GM12878 (cell line): ENCODE measurements around the gene CFAP58. TPM values are rescaled to one million over a fixed set of nuclear protein-coding genes. Genes with fewer than 3 reads are reported as not detected.
"Not testable (repeated sequence)": the region's sequence is repeated elsewhere in the genome, so short reads cannot be mapped to it uniquely, and the experiment has no call there.

Experiments
- ATAC-seq: fragments of 200-7000 bp; cut with Tn5 transposase; 3 replicates; pipeline ENCODE4 v1.9.1; 2020; ENCODE audit warnings: mild to moderate bottlenecking, moderate library complexity
- BruUV-seq: library from RNA; stranded (reverse); fragments of 400-500 nt; replicated peaks from 2 replicates; lab custom pipeline; 2021; lab: Mats Ljungman, UMichigan
- CTCF ChIA-PET: fragments of 300-600 bp; sonication (Branson Sonifier 250); formaldehyde crosslinking; extraction: SDS; loops from one replicate; lab custom pipeline; 2021; ENCODE audit warnings: inconsistent platforms; lab: Yijun Ruan, JAX
- POLR2A ChIA-PET: fragments of 350-600 bp; formaldehyde crosslinking; extraction: SDS; loops from one replicate; lab custom pipeline; 2021; ENCODE audit warnings: inconsistent platforms; lab: Charles Lee
- RAD21 ChIA-PET: fragments of 300-600 bp; sonication (Branson Sonifier 250); formaldehyde crosslinking; loops from one replicate; lab custom pipeline; 2023; ENCODE audit warnings: antibody characterized with exemption; ENCODE audit not compliant: unreplicated experiment; lab: Charles Lee
- SMC1A ChIA-PET: fragments of 300-600 bp; sonication (Branson Sonifier 250); formaldehyde crosslinking; loops from one replicate; lab custom pipeline; 2023; ENCODE audit not compliant: unreplicated experiment, uncharacterized antibody; lab: Charles Lee
- DNase-seq: peaks from one replicate; pipeline ENCODE4 v3.0.0-alpha.2; 2011; ENCODE audit warnings: low read depth, low spot score
- FAIRE-seq: peaks from 3 replicates; lab custom pipeline; 2011; peaks lifted over from hg19 to GRCh38; lab: Jason Lieb, UNC
- H2AFZ ChIP-seq: 2 replicates; pipeline ENCODE4 v1.6.0; 2011; ENCODE audit warnings: low read depth, low read length, control low read depth; ENCODE audit not compliant: control insufficient read depth
- H3K27ac ChIP-seq: 2 replicates; pipeline ENCODE4 v1.5.1; 2011; ENCODE audit warnings: control low read depth; ENCODE audit not compliant: control insufficient read depth, insufficient read depth
- H3K27me3 ChIP-seq, 2 experiments: replicated peaks in 1 of 2; 2 replicates each; pipeline versions ENCODE4 v1.6.0 to v1.6.1; 2011; ENCODE audit warnings: low read length in 1 of 2; ENCODE audit not compliant: control insufficient read depth in 2 of 2, insufficient read depth in 2 of 2
- H3K36me3 ChIP-seq, 2 experiments: 2 replicates each; pipeline ENCODE4 v1.5.1; 2011; ENCODE audit warnings: low read length in 1 of 2; ENCODE audit not compliant: control insufficient read depth in 2 of 2, insufficient read depth in 2 of 2
- H3K4me1 ChIP-seq: 2 replicates; pipeline ENCODE4 v1.6.1; 2011; ENCODE audit warnings: mild to moderate bottlenecking, low read length, moderate library complexity, mixed read lengths; ENCODE audit not compliant: control insufficient read depth, insufficient read depth
- H3K4me2 ChIP-seq: 2 replicates; pipeline ENCODE4 v1.6.0; 2011; ENCODE audit warnings: control low read depth; ENCODE audit not compliant: control insufficient read depth, insufficient read depth
- H3K4me3 ChIP-seq: fragments of 200-600 bp; sonication (generic); 2 replicates; pipeline ENCODE4 v1.5.1; 2016
- H3K79me2 ChIP-seq: 2 replicates; pipeline ENCODE4 v1.6.0; 2011; ENCODE audit warnings: low read length; ENCODE audit not compliant: control insufficient read depth, insufficient read depth
- H3K9ac ChIP-seq: 2 replicates; pipeline ENCODE4 v1.8.0; 2011; ENCODE audit warnings: low read length, control low read depth, mixed read lengths; ENCODE audit not compliant: control insufficient read depth, insufficient read depth
- H3K9me3 ChIP-seq: replicated peaks from 3 replicates; pipeline ENCODE4 v1.5.1; 2011; ENCODE audit warnings: mild to moderate bottlenecking, low read length; ENCODE audit not compliant: control insufficient read depth, insufficient read depth
- H4K20me1 ChIP-seq: 2 replicates; pipeline ENCODE4 v1.6.0; 2011; ENCODE audit not compliant: control insufficient read depth, insufficient read depth
- CBFB ChIP-seq: IDR thresholded peaks from 2 replicates; pipeline ENCODE4 v1.6.1; 2016; ENCODE audit warnings: antibody characterized with exemption, low read depth
- CREB1 ChIP-seq: IDR thresholded peaks from 2 replicates; pipeline ENCODE4 v1.6.1; 2012; ENCODE audit warnings: low read depth, mild to moderate bottlenecking, inconsistent platforms
- NBN ChIP-seq: fragments of 450-650 bp; IDR thresholded peaks from 2 replicates; pipeline ENCODE4 v1.6.1; 2016
- PKNOX1 ChIP-seq: fragments of 450-650 bp; IDR thresholded peaks from 2 replicates; pipeline ENCODE4 v1.6.1; 2016; ENCODE audit warnings: mild to moderate bottlenecking
- POLR2A ChIP-seq: IDR thresholded peaks from 2 replicates; pipeline ENCODE4 v1.6.1; 2011; ENCODE audit warnings: low read depth, mild to moderate bottlenecking, low read length
- RELB ChIP-seq: fragments of 450-650 bp; IDR thresholded peaks from 2 replicates; pipeline ENCODE4 v1.6.1; 2017; ENCODE audit warnings: low read depth, mild to moderate bottlenecking, moderate library complexity
- ZBED1 ChIP-seq: IDR thresholded peaks from 2 replicates; pipeline ENCODE4 v1.6.1; 2016; ENCODE audit warnings: borderline replicate concordance
- ZBTB40 ChIP-seq: fragments of 450-650 bp; IDR thresholded peaks from 2 replicates; pipeline ENCODE4 v1.6.1; 2016; ENCODE audit warnings: mild to moderate bottlenecking, moderate library complexity, borderline replicate concordance
- WGBS: methylation state at CpG from one replicate; pipeline ENCODE4 v1.1.6; 2016; ENCODE audit warnings: low lambda C conversion rate; ENCODE audit not compliant: insufficient replicate concordance, insufficient coverage; ENCODE audit errors: missing lambda C conversion rate; 5-methylcytosine and 5-hydroxymethylcytosine counted together
- in situ Hi-C: fragments of 300-500 bp; cut with MboI; formaldehyde crosslinking; loops from 9 replicates; pipeline ENCODE4 v1.14.3; 2018; ENCODE audit warnings: mixed read lengths
- intact Hi-C: fragments of 100-400 bp; cut with micrococcal nuclease; formaldehyde crosslinking; loops from one replicate; pipeline ENCODE4 v1.14.2; 2022; ENCODE audit not compliant: unreplicated experiment
- polyA plus RNA-seq, 11 experiments: library from polyadenylated mRNA; depleted of rRNA in 4 of 11; unstranded in 6 of 11; stranded (reverse) in 5 of 11; fragments of >200 nt; fragmentation: Nextera tagmentation in 4 of 11; fragmentation: Illumina TruSeq in 1 of 11; extraction: Ambion mirVana in 4 of 11; extraction: Trizol in 1 of 11; gene quantifications; 1 replicate in 1 of 11; 2 replicates in 10 of 11; pipeline versions ENCODE4 v1.2.1 to v1.2.3, GENCODE V29; 2011 to 2016; ENCODE audit warnings: inconsistent platforms in 2 of 11, missing spikeins in 2 of 11, low read depth in 1 of 11
- total RNA-seq, 4 experiments: library from RNA; depleted of rRNA in 3 of 4; stranded (reverse); fragments of >200 nt in 3 of 4; fragmentation: Illumina TruSeq in 1 of 4; extraction: Trizol in 1 of 4; gene quantifications; 2 replicates each; pipeline versions ENCODE4 v1.2.1 to v1.2.3, GENCODE V29; 2013 to 2021

The CFAP58 gene
- total and polyA plus RNA-seq, 10 of the 15 experiments (the other 5 are each of a cell fraction or from before 2014, with no cell fraction given) = 0.03 to 0.35 (median 0.21) TPM

GRCh38 chr10:104456802-104457542, 103.3 kb downstream of the CFAP58 start (continued):
- TF ChIP-seq PKNOX1 = 0 out of 2 replicates have a peak, but pooled peaks have one; percentile 14
- TF ChIP-seq ZBED1 = no peak
- TF ChIP-seq NBN = no peak
- TF ChIP-seq POLR2A = no peak
- peak; percentile 46; the same call in 1 of the 2 replicates for TF ChIP-seq RELB
- no peak for TF ChIP-seq CBFB

GRCh38 chr10:104457543-104457828, 103.9 kb downstream of the CFAP58 start:
- FAIRE-seq = no peak
- ChIA-PET RAD21 (interaction anchor here (1.0 kb wide), 2 partner anchors 50 to 106 kb away, joined by 3 to 4 read pairs; no protein-coding TSS in a partner anchor), SMC1A (interaction anchor here (0.8 to 1.4 kb wide), 5 partner anchors 10 to 184 kb away, joined by 3 to 5 read pairs (median 3); no protein-coding TSS in a partner anchor), POLR2A (no interaction called here), CTCF (no interaction called here)
- no peaks in the 10 kb centered on the region for H3K27me3 ChIP-seq
- no peaks in the 10 kb centered on the region for H3K36me3 ChIP-seq
- DNase-seq = no peak
- H2AFZ ChIP-seq = no peak overlapping the region
- intact Hi-C loops (no loop called here), in situ Hi-C loops (no loop called here)
- H3K4me3 ChIP-seq = no peak overlapping the region
- no peaks in the 10 kb centered on the region for H4K20me1 ChIP-seq
- no peaks in the 10 kb centered on the region for H3K4me1 ChIP-seq
- no peak overlapping the region for H3K9ac ChIP-seq
- H3K9me3 ChIP-seq = no peaks in the 10 kb centered on the region
- H3K27ac ChIP-seq = no peak overlapping the region
- no peak for ATAC-seq
- no TSS peak for BruUV-seq
- WGBS = 47% methylated on average over 3 of the region's 3 CpGs
- no peak overlapping the region for H3K4me2 ChIP-seq
- TF ChIP-seq ZBTB40 (no peak), CREB1 (no peak)
- H3K79me2 ChIP-seq = no peaks in the 10 kb centered on the region

- H3K27ac ChIP-seq, H3K4me3 ChIP-seq, ATAC-seq, FAIRE-seq, CTCF ChIA-PET, BruUV-seq, intact Hi-C loops, H2AFZ ChIP-seq, H3K79me2 ChIP-seq, POLR2A ChIA-PET, DNase-seq, H3K36me3 ChIP-seq, H3K4me1 ChIP-seq, SMC1A ChIA-PET, H3K27me3 ChIP-seq, H3K9me3 ChIP-seq, RAD21 ChIA-PET, H4K20me1 ChIP-seq, H3K4me2 ChIP-seq, H3K9ac ChIP-seq, in situ Hi-C loops: not testable (repeated sequence)
Observed at GRCh38 chr10:104465575-104465974, 111.9 kb downstream of the CFAP58 start.
